Liver (tissue), 2 donors: ENCODE results near the gene CDHR5.

ENCODE experiments used
- CTCF ChIP-seq: fragments of 150-350 bp; IDR thresholded peaks from 2 replicates; pipeline ENCODE4 v1.5.1; 2017; ENCODE audit warnings: improper control_type of control experiment, low read depth, low read length; ENCODE audit not compliant: missing input control
- YY1 ChIP-seq: IDR thresholded peaks from 2 replicates; pipeline ENCODE4 v1.6.1; 2016; ENCODE audit warnings: antibody characterized with exemption, mild to moderate bottlenecking
- donor health status: healthy.

- TF ChIP-seq CTCF, result no peak
- no peak for TF ChIP-seq YY1
Measured at GRCh38 chr11:595400-595799, 29.4 kb downstream of the CDHR5 start.
